Activated naive CD4-positive, alpha-beta T cell treated with anti-CD3 and anti-CD28 coated beads, Interleukin-2, amount 10 ng/mL, durations not matched to agents 7 days and 5 days (primary cell): ENCODE measurements around the gene ZNF526.

Source experiments
- CTCF ChIA-PET: fragments of 350-600 bp; sonication (Branson Sonifier 250); formaldehyde crosslinking; loops from one replicate; lab custom pipeline; 2021; ENCODE audit warnings: antibody characterized with exemption; lab: Charles Lee
- DNase-seq: peaks from one replicate; pipeline ENCODE4 v3.0.0-alpha.2; 2020
- H3K27ac Mint-ChIP-seq: one replicate; pipeline ENCODE4 v1.8.0; 2021; ENCODE audit warnings: mild to moderate bottlenecking, moderate library complexity, mixed read lengths
- H3K27me3 Mint-ChIP-seq: one replicate; pipeline ENCODE4 v1.8.0; 2021; ENCODE audit warnings: mild to moderate bottlenecking, mixed read lengths
- H3K36me3 Mint-ChIP-seq: one replicate; pipeline ENCODE4 v1.8.0; 2021; ENCODE audit warnings: mixed read lengths
- H3K4me1 Mint-ChIP-seq: one replicate; pipeline ENCODE4 v1.8.0; 2021; ENCODE audit warnings: mixed read lengths
- H3K4me3 Mint-ChIP-seq: one replicate; pipeline ENCODE4 v1.8.0; 2021; ENCODE audit warnings: mild to moderate bottlenecking, moderate library complexity, mixed read lengths
- H3K9me3 Mint-ChIP-seq: one replicate; pipeline ENCODE4 v1.8.0; 2021; ENCODE audit warnings: mixed read lengths

The ZNF526 gene

GRCh38 chr19:42219812-42220750 lies at the start of gene ZNF526:
Gene ZNF526, plus strand, starts transcription at chr19:42220312. Its CDS starts 4,092 bp downstream, at chr19:42224404.
- H3K27me3 Mint-ChIP-seq, result no peaks in the 10 kb centered on the region
- CTCF ChIA-PET, result interaction anchor here (0.9 to 1.6 kb wide), 3 partner anchors 22 to 35 kb away, joined by 3 to 4 read pairs (median 3); no protein-coding TSS in a partner anchor
- peak; percentile 98 for DNase-seq
- no peaks in the 10 kb centered on the region for H3K9me3 Mint-ChIP-seq
- H3K36me3 Mint-ChIP-seq, result peaks cover 32% of the 10 kb centered on the region
- H3K4me1 Mint-ChIP-seq, result peaks cover 60% of the 10 kb centered on the region
- peak within 1 kb of the TSS; percentile 86 for H3K27ac Mint-ChIP-seq
- peak within 1 kb of the TSS; percentile 89 for H3K4me3 Mint-ChIP-seq

- Mint-ChIP-seq H3K4me3 (no peak overlapping the region), H3K4me1 (peaks cover 8% of the 10 kb centered on the region), H3K27me3 (peaks cover 40% of the 10 kb centered on the region), H3K9me3 (no peaks in the 10 kb centered on the region), H3K27ac (no peak overlapping the region), H3K36me3 (no peaks in the 10 kb centered on the region)
- no peak for DNase-seq
- CTCF ChIA-PET, result no interaction called here
These were observed 49.4 kb upstream of the ZNF526 start for GRCh38 chr19:42170715-42171114.

- peaks cover 15% of the 10 kb centered on the region for H3K4me1 Mint-ChIP-seq
- CTCF ChIA-PET, result no interaction called here
These were observed 47.9 kb upstream of the ZNF526 start for GRCh38 chr19:42172261-42172660.

GRCh38 chr19:42173695-42174094 lies 46.4 kb upstream of the ZNF526 start:
- H3K4me3 Mint-ChIP-seq, result no peak overlapping the region
- no peaks in the 10 kb centered on the region for H3K36me3 Mint-ChIP-seq
- H3K4me1 Mint-ChIP-seq, result peaks cover 15% of the 10 kb centered on the region
- CTCF ChIA-PET, result no interaction called here
- H3K9me3 Mint-ChIP-seq, result no peaks in the 10 kb centered on the region
- DNase-seq, result no peak
- peaks cover 30% of the 10 kb centered on the region for H3K27me3 Mint-ChIP-seq
- H3K27ac Mint-ChIP-seq, result no peak overlapping the region

More at GRCh38 chr19:42172261-42172660, 47.9 kb upstream of the ZNF526 start:
- no peak for DNase-seq
- no peak overlapping the region for H3K4me3 Mint-ChIP-seq
- peaks cover 43% of the 10 kb centered on the region for H3K27me3 Mint-ChIP-seq
- no peaks in the 10 kb centered on the region for H3K9me3 Mint-ChIP-seq
- no peaks in the 10 kb centered on the region for H3K36me3 Mint-ChIP-seq
- H3K27ac Mint-ChIP-seq, result no peak overlapping the region

- CTCF ChIA-PET, result no interaction called here
- no peak overlapping the region for H3K4me3 Mint-ChIP-seq
- H3K27me3 Mint-ChIP-seq, result peaks cover 30% of the 10 kb centered on the region
- no peaks in the 10 kb centered on the region for H3K9me3 Mint-ChIP-seq
- DNase-seq, result no peak
- H3K36me3 Mint-ChIP-seq, result no peaks in the 10 kb centered on the region
- H3K4me1 Mint-ChIP-seq, result peaks cover 15% of the 10 kb centered on the region
- no peak overlapping the region for H3K27ac Mint-ChIP-seq
These were observed 45.9 kb upstream of the ZNF526 start for GRCh38 chr19:42174188-42174587.

- Mint-ChIP-seq H3K36me3 (no peaks in the 10 kb centered on the region), H3K27me3 (peaks cover 30% of the 10 kb centered on the region), H3K27ac (no peak overlapping the region), H3K4me3 (peak overlapping the region; percentile 81), H3K9me3 (no peaks in the 10 kb centered on the region), H3K4me1 (peaks cover 15% of the 10 kb centered on the region)
- CTCF ChIA-PET, result interaction anchor here (0.6 to 2.4 kb wide), 6 partner anchors 9 to 53 kb away, joined by 3 to 7 read pairs (median 5); partner anchors contain the start of gene POU2F2
- no peak for DNase-seq
These were observed 45.0 kb upstream of the ZNF526 start for GRCh38 chr19:42174958-42175734.

- CTCF ChIA-PET, result interaction anchor here (0.8 to 2.4 kb wide), 9 partner anchors 9 to 103 kb away, joined by 3 to 7 read pairs (median 4); partner anchors contain the start of gene POU2F2
- Mint-ChIP-seq H3K4me3 (peak overlapping the region; percentile 81), H3K27ac (peak overlapping the region; percentile 66), H3K4me1 (peaks cover 15% of the 10 kb centered on the region), H3K9me3 (no peaks in the 10 kb centered on the region), H3K27me3 (peaks cover 38% of the 10 kb centered on the region), H3K36me3 (no peaks in the 10 kb centered on the region)
- DNase-seq, result peak; percentile 41
These were observed 44.0 kb upstream of the ZNF526 start for GRCh38 chr19:42175952-42176648.

GRCh38 chr19:42176649-42176989 lies 43.5 kb upstream of the ZNF526 start:
- H3K4me3 Mint-ChIP-seq, result peak overlapping the region; percentile 81
- peaks cover 38% of the 10 kb centered on the region for H3K27me3 Mint-ChIP-seq
- H3K36me3 Mint-ChIP-seq, result no peaks in the 10 kb centered on the region
- H3K4me1 Mint-ChIP-seq, result peaks cover 15% of the 10 kb centered on the region
- peak overlapping the region; percentile 66 for H3K27ac Mint-ChIP-seq
- no peaks in the 10 kb centered on the region for H3K9me3 Mint-ChIP-seq
- DNase-seq, result no peak
- CTCF ChIA-PET, result interaction anchor here (0.8 to 2.4 kb wide), 8 partner anchors 8 to 103 kb away, joined by 3 to 7 read pairs (median 4); partner anchors contain the start of gene POU2F2

GRCh38 chr19:42176990-42177685 lies 43.0 kb upstream of the ZNF526 start:
- Mint-ChIP-seq H3K9me3 (no peaks in the 10 kb centered on the region), H3K36me3 (no peaks in the 10 kb centered on the region), H3K27me3 (peaks cover 43% of the 10 kb centered on the region), H3K27ac (no peak overlapping the region), H3K4me3 (no peak overlapping the region), H3K4me1 (peaks cover 19% of the 10 kb centered on the region)
- CTCF ChIA-PET, result interaction anchor here (0.7 to 2.4 kb wide), 8 partner anchors 8 to 44 kb away, joined by 3 to 7 read pairs (median 4); partner anchors contain the start of gene POU2F2
- DNase-seq, result peak; percentile 86

- Mint-ChIP-seq H3K4me1 (peaks cover 24% of the 10 kb centered on the region), H3K27ac (no peak overlapping the region), H3K4me3 (no peak overlapping the region), H3K9me3 (no peaks in the 10 kb centered on the region), H3K36me3 (no peaks in the 10 kb centered on the region), H3K27me3 (peaks cover 48% of the 10 kb centered on the region)
- CTCF ChIA-PET, result interaction anchor here (0.7 to 1.8 kb wide), 2 partner anchors 38 to 39 kb away, joined by 3 to 5 read pairs; no protein-coding TSS in a partner anchor
- DNase-seq, result no peak
These were observed 42.5 kb upstream of the ZNF526 start for GRCh38 chr19:42177686-42178019.

- CTCF ChIA-PET, result no interaction called here
- Mint-ChIP-seq H3K27me3 (peaks cover 44% of the 10 kb centered on the region), H3K27ac (no peak overlapping the region)
These were observed 41.1 kb upstream of the ZNF526 start for GRCh38 chr19:42178791-42179674.

GRCh38 chr19:42184401-42184861 lies 35.7 kb upstream of the ZNF526 start:
- CTCF ChIA-PET, result interaction anchor here (0.6 to 5.4 kb wide), 20 partner anchors 9 to 130 kb away, joined by 3 to 34 read pairs (median 6); partner anchors contain the start of genes GSK3A, POU2F2 and ZNF526
- DNase-seq, result peak; percentile 78
- Mint-ChIP-seq H3K4me3 (no peak overlapping the region), H3K27me3 (peaks cover 25% of the 10 kb centered on the region), H3K4me1 (peaks cover 52% of the 10 kb centered on the region), H3K9me3 (no peaks in the 10 kb centered on the region), H3K36me3 (no peaks in the 10 kb centered on the region), H3K27ac (peak overlapping the region; percentile 60)

More at GRCh38 chr19:42178791-42179674, 41.1 kb upstream of the ZNF526 start:
- H3K4me3 Mint-ChIP-seq, result no peak overlapping the region
- H3K9me3 Mint-ChIP-seq, result no peaks in the 10 kb centered on the region
- peaks cover 33% of the 10 kb centered on the region for H3K4me1 Mint-ChIP-seq
- H3K36me3 Mint-ChIP-seq, result no peaks in the 10 kb centered on the region
- DNase-seq, result no peak
